AML-193 (cell line): ENCODE data around the gene POLR2C.
"Not testable (repeated sequence)": the region's sequence is repeated elsewhere in the genome, so short reads cannot be mapped to it uniquely, and the experiment has no call there.

Experiments
- DNase-seq, 2 experiments: peaks; one replicate each; lab custom pipeline; 2025; lab: John Stamatoyannopoulos, UW

Gene POLR2C

GRCh38 chr16:57479976-57480753 lies 17.7 kb downstream of the POLR2C start:
- DNase-seq = no peak

- no peak for DNase-seq
These were observed 18.3 kb downstream of the POLR2C start for GRCh38 chr16:57480754-57481230.

- DNase-seq = no peak
These were observed 18.9 kb downstream of the POLR2C start for GRCh38 chr16:57481421-57481820.

GRCh38 chr16:57482845-57483545 lies 20.5 kb downstream of the POLR2C start:
- no peak for DNase-seq

DNA sequence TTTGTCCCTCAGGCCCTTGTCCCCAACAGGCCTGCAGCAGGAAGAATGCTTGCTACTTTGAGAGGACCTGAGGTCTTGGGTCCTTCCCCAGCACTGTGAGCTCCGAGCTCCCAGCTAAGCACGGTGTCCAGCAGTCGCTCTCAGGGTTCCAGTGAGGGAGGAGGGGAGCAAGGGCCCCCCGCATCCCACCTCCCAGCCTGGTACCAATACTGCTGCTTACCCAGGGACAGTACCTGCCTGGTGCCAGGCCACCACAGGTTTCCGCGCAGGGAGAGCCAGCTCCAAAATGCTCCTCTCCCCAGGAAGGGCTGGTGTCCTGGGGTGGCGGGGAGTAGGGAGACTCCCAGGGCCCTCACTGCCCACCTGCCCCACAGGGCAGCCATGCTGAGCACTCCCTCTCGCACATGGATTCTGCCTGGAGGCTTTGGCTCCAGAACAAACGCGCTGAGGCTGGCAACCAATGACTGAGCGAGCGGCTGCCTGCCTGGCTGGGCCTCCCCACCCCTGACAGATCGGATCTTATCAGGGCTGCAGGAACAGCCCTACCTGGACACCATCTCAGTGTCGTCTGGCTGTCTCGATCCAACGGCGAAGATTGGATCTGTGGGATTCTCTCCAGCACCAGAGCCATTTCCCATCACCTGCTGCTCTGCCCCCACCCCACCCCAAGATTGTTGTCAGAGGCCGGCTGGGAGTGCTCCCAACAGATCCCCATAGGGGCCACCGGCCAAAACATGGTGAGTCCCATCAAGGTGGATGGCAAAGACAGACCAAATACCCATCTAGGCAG lies 21.4 kb downstream of the POLR2C start:
- no peak for DNase-seq

DNA sequence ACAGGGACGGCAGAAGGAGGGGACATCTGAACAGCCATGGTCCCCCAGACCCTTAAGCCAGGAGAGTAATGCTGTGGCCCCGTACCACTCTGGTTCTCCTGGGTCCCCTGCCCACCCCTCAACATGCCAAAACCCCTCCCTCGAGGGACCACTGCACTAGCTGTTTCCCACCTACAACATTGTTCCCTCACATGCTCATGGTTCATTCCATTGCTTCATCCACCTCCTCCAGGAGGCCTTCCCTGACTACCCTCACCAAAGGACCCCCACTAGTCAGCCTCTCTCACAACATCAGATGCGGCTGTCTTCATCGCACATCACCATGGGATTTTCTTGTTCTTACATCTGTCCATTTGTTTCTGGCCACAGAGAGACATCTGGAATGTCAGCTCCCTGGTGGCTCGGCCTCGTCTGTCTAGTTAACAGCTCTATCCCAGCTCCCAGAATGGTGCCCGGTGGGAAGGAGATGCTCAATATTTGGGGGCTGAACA lies 22.1 kb downstream of the POLR2C start:
- no peak for DNase-seq

DNA sequence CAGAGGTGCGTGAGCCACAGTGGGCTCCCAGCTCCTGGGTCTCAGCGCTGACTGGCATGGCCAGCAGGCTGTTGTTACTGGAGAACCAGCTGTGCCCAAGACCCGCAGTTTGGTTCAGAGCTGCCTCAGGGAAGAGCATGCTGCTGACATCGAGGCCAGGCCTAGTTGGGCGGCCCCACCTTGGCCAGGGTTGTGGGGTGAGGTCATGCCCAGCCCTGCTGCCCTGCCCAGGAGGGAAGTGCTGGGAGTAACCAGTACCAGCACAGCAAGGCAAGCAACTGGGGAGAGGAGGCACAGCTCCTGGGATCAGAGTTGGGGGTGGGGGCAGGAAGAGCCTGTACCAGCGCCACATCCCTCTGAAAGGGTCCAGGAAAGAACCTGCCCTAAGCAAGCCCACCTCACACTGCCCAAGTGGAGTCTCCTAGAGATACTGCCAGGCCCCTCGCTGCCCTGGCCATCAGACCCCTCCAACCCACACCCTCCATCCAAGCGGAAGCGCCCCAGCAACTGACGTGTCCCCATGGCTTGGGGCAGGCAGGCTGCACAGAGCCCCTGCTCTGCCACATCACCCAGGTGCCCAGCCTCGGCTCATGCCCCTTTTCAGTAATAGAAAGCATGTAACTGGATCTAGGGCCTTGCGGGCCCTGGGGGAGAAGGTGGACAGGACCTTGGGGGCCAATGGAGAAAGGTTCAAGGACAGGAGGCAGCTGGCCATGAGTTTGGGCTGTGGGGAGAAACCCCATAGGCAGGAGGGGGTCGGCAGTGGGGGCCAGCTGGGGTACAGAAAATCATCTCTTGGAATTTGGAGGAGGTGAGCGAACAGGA lies 22.8 kb downstream of the POLR2C start:
- DNase-seq = no peak

DNA sequence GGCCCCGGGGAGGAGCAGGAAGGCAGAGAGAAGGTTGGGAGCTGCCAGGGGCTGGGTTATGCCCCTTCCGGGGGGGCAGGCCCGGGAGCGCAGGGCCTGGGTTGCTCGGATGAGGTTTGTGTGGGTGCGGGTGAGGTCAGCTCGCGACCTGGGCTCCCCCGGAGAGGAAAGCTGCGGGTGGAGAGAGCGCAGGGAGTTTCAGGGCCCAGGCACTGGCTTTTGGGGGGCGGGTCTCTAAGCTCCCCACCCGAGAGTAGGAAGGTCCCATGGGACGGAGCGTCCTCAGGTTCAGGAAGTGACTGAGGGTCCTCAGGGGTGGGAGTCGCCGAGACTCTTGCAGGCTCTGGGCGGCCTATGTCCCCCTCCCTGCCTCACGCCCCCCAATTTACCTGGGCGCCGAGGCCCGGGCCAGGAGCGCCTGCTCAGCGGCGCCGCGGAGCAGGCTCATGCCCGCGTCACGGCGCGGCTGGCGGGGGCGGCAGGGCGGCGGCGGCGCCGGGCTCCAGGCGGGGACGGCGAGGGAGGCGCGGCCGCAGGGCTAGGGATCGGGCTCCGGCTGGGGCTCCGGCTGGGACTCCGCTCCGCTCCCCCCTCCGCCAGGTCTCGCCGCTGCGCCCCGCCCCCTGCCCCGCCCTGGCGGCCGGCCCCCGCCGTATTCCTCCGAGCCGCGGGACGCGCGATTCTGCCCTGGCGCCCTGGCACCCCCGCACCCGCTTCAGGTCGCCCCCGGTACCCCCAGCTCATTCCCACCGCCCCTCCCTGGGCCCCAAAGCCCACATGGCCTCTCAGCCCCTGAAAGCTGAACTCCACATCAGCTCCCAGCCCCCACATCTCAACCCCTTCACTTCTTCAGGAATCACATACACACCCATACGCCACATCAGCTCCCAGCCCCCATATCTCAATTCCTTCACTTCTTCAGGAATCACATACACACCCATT lies 23.7 kb downstream of the POLR2C start, which contains the start of gene DOK4:
TSS of gene DOK4 (minus strand) at position 578 of the 942 bp plus-strand sequence. CDS start 6,986 bp downstream, outside the sequence.
- DNase-seq = peak; percentile 36 to 67

GRCh38 chr16:57486858-57487834 lies 24.7 kb downstream of the POLR2C start:
- no peak for DNase-seq

DNA sequence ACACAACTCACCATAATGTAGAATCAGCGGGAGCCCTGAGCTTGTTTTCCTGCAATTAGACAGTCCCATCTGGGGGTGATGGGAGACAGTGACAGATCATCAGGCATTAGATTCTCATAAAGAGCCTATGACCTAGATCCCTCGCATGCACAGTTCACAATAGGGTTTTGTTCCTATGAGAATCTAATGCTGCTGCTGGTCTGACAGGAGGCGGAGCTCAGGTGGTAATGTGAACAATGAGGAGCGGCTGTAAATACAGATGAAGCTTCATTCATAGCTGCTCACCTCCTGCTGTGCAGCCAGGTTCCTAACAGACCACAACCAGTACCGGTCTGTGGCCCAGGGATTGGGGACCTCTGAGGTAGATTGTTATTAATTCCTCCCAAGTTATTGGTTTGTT lies 26.8 kb downstream of the POLR2C start:
- DNase-seq = no peak

GRCh38 chr16:57493767-57494166 lies 31.3 kb downstream of the POLR2C start:
- no peak for DNase-seq

- DNase-seq = no peak
These were observed 34.6 kb downstream of the POLR2C start for GRCh38 chr16:57497121-57497520.

- no peak for DNase-seq
These were observed 35.6 kb downstream of the POLR2C start for GRCh38 chr16:57498031-57498430.

- DNase-seq = not testable (repeated sequence)
These were observed 37.5 kb downstream of the POLR2C start for GRCh38 chr16:57499941-57500340.

DNA sequence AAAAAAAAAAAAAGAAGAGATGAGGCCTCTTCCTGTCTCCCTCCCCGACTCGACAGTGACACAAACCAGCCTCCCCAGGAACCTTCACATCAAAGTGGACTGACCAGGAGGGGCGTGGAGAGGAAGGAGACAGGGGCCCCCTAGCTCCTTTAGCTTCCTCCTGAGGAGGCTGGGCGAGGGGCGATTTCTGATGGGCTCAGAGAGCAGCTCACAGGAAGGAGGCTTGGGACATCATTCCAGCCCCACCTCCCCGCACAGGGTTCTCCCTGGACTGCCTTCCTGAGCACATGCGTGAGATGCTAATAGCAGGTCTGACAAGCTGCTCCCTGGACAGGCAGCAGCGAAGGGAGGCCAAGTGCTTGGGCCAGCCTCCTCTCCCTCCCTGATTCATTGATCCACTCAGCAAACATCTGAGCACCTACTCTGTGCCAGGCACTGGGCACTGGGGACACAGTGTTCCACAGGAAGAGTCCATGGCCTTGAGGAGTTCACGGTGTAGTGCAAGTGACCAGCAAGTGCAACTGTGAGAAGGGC lies 38.2 kb downstream of the POLR2C start:
- DNase-seq = no peak

- no peak for DNase-seq
These were observed 39.0 kb downstream of the POLR2C start for GRCh38 chr16:57501492-57501891.

- DNase-seq = no peak
These were observed 39.7 kb downstream of the POLR2C start for GRCh38 chr16:57502048-57502775.

GRCh38 chr16:57503366-57503765 lies 40.9 kb downstream of the POLR2C start:
- DNase-seq = no peak
